Lower leg skin (tissue), 3 donors: ENCODE measurements around the gene CHMP5.

Source experiments
- CTCF ChIP-seq, 3 donors: fragments of 450-650 bp; IDR thresholded peaks; one replicate each; pipeline ENCODE4 v1.5.1; 2016; ENCODE audit warnings: antibody characterized with exemption in 3 of 3, mild to moderate bottlenecking in 3 of 3, moderate library complexity in 2 of 3
- POLR2A ChIP-seq, 2 donors: fragments of 450-650 bp; IDR thresholded peaks; one replicate each; pipeline ENCODE4 v1.6.1; 2016 to 2017; ENCODE audit warnings: antibody characterized with exemption in 2 of 2, mild to moderate bottlenecking in 1 of 2, moderate library complexity in 1 of 2

- TF ChIP-seq CTCF (IDR thresholded peaks at IDR 0.05) = no peak
- TF ChIP-seq POLR2A (IDR thresholded peaks at IDR 0.05) = no peak
Measured at GRCh38 chr9:33329979-33330378, 65.1 kb downstream of the CHMP5 start.
